ENCODE results near the gene TEX19. TPM values are rescaled to one million over a fixed set of nuclear protein-coding genes. Genes with fewer than 3 reads are reported as not detected.

Gene TEX19, protein sequence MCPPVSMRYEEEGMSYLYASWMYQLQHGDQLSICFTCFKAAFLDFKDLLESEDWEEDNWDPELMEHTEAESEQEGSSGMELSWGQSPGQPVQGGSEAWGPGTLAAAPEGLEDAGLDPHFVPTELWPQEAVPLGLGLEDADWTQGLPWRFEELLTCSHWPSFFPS
- total RNA-seq (not detected), polyA plus RNA-seq (not detected)

- no peak for DNase-seq (ENCODE audit: extremely low spot score)
- Histone ChIP-seq H3K4me1 (ENCODE audit: insufficient read depth) (no peaks in the 10 kb centered on the region), H3K4me3 (ENCODE audit: low read depth, low read length) (no peak within 1 kb of the TSS), H3K36me3 (ENCODE audit: insufficient read depth) (no peaks in the 10 kb centered on the region), H3K27ac (ENCODE audit: low read depth) (no peak within 1 kb of the TSS)
- WGBS = 57% methylated on average over 21 of the region's 21 CpGs
Observed at GRCh38 chr17:82358465-82359350, at the start of gene TEX19. TEX19 (plus strand) TSS chr17:82359247; CDS start chr17:82362151, 2,904 bp downstream.

DNA sequence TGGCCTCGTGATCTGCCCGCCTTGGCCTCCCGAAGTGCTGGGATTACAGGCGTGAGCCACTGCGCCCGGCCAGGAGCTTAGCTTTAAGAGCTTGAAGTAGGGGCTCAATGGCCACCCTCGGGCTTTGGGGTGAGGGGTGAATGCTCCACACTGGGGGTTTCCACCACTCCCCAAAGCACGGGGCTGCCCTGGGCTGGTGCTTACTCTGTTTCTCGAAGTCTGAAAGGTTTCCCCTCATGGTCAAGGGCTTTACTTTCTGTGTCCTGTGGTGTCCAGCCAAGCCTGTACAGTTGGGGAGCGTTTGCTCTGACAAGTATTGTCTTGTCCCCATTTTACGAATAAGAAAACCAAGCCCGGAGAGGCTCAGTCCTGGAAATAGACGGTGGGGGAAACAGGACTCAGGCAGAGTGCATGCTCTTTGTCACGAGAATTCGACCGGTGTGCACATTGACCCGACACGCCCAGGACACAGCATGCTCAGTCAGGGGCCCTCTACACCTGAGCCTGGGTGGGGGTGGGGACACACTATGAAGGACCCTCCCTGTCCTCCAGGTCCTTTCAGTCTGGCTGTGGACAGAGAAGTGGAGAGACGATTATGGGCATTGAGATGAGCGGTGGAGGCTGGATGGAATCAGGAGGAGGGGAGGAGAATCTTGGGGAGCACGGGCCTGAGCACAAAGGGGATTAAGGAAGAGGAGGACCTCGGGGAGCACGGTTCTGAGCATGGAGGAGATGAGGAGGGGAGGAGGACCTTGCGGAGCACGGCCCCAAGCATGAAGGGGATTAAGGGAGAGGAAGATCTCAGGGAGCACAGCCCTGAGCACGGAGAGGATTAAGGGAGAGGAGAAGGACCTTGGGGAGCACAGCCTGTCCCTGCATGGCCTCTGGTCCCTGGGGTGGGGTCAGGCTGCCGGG, 49.1 kb upstream of the TEX19 start:
- no peak for DNase-seq (ENCODE audit: extremely low spot score)
- Histone ChIP-seq H3K36me3 (ENCODE audit: insufficient read depth) (no peaks in the 10 kb centered on the region), H3K4me1 (ENCODE audit: insufficient read depth) (no peaks in the 10 kb centered on the region), H3K4me3 (ENCODE audit: low read depth, low read length) (no peak overlapping the region), H3K27ac (ENCODE audit: low read depth) (no peak overlapping the region)
- 79% methylated on average over 27 of the region's 27 CpGs for WGBS

GRCh38 chr17:82310877-82311276, 48.2 kb upstream of the TEX19 start:
- 81% methylated on average over 21 of the region's 21 CpGs for WGBS
- DNase-seq (ENCODE audit: extremely low spot score) = no peak
- Histone ChIP-seq H3K36me3 (ENCODE audit: insufficient read depth) (no peaks in the 10 kb centered on the region), H3K4me1 (ENCODE audit: insufficient read depth) (no peaks in the 10 kb centered on the region), H3K4me3 (ENCODE audit: low read depth, low read length) (no peak overlapping the region), H3K27ac (ENCODE audit: low read depth) (no peak overlapping the region)

DNA sequence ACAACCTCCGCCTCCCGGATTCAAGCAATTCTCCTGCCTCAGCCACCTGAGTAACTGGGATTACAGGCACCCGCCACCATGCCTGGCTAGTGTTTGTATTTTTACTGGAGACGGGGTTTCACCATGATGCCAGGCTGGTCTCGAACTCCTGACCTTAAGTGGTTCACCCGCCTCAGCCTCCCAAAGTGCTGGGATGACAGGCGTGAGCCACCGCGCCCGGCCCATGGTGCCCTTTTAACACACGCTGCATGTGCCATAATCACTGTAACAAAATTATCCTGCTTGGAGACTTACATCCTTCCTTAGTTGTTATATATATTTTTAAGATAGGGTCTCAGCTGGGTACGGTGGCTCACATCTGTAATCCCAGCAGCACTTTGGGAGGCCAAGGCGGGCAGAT, 47.1 kb upstream of the TEX19 start:
- 89% methylated on average over 13 of the region's 13 CpGs for WGBS
- no peak for DNase-seq (ENCODE audit: extremely low spot score)
- Histone ChIP-seq H3K36me3 (ENCODE audit: insufficient read depth) (no peaks in the 10 kb centered on the region), H3K27ac (ENCODE audit: low read depth) (no peak overlapping the region), H3K4me1 (ENCODE audit: insufficient read depth) (peaks cover 2% of the 10 kb centered on the region), H3K4me3 (ENCODE audit: low read depth, low read length) (no peak overlapping the region)

- DNase-seq (ENCODE audit: extremely low spot score) = no peak
- 84% methylated on average over 28 of the region's 28 CpGs for WGBS
Observed at GRCh38 chr17:82313195-82314011, 45.6 kb upstream of the TEX19 start.

DNA sequence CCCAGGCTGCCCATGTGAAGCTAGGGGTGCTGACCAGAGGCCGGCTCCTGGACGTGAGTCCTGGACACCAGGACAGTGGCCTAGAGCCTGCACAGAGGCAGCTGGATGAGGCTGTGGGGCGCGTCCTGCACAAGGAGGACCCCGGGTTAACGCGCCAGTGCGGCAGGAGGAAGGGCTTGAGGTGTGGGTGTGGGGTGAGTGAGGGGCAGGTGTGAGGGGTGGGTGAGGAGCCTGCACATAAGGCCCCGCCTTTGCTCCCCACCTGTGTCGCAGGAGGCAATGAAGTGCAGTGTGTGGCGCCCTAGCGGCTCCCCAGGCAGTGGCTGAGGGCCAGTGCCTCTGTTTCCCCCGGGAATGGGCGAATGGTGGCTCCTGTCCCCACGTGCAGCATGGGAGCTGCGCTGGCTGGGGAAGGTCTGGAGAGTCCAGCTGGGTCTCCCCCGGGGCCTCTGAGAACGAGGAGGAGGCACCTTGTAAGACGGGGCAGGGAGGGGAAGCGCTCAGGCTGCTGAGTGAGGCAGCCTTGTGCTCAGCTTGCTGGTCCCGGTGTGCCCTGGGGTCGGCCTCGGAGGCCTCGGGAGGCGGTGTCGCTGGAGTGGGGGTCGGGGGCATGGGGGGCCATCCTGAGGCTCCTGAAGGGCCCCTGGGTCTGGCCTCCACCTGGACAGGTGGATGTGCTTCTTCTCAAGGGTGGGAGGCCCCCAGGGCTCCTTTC, 44.9 kb upstream of the TEX19 start:
- Histone ChIP-seq H3K4me1 (ENCODE audit: insufficient read depth) (peaks cover 2% of the 10 kb centered on the region), H3K4me3 (ENCODE audit: low read depth, low read length) (no peak overlapping the region), H3K36me3 (ENCODE audit: insufficient read depth) (no peaks in the 10 kb centered on the region), H3K27ac (ENCODE audit: low read depth) (no peak overlapping the region)
- DNase-seq (ENCODE audit: extremely low spot score) = no peak
- WGBS = 73% methylated on average over 27 of the region's 27 CpGs

More at GRCh38 chr17:82313195-82314011, 45.6 kb upstream of the TEX19 start:
- no peaks in the 10 kb centered on the region for H3K36me3 ChIP-seq (ENCODE audit: insufficient read depth)
- no peak overlapping the region for H3K27ac ChIP-seq (ENCODE audit: low read depth)
- H3K4me1 ChIP-seq (ENCODE audit: insufficient read depth) = peaks cover 2% of the 10 kb centered on the region
- H3K4me3 ChIP-seq (ENCODE audit: low read depth, low read length) = no peak overlapping the region

DNA sequence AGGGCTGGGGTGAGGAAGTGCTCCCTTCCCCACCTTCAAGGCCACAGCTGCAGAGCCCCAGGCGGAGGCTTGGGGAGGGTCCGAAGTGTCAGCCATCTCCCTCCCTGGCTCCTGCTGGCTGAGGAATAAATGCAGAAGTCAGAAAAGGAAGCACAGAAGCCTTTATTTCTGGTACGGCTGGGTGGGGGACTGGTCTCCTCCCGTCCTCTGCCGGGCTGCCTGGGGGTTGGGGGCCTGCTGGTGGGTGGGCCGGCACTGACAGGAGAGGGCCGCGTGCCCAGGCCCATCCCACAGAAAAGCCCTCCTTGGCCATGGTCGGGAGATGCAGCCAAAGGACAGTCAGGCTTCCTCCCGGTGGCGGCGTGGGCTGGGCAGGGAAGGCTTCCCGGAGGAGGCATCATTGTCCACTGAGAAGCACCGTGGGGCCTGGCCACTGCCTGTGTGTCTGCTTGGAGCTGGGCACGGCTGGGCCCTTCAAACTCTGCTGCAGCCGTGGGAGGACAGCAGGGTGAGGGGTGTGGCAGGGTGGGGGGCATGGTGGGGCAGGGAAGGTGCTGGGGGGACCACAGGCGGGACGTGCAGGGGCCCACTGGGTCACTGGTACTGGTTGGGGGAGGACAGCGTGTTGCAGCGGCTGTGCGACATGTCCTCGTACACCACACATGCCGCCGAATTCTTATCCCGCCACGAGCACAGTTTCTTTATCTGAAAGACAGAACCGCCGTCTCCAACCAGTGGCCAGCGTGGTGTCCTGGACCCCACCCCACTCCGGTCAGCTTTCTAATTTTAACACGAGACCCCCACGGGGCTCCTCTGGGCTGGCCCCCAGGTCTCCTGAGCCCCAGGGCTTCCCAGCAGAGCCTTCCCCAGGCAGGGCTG, 44.1 kb upstream of the TEX19 start:
- WGBS = 41% methylated on average over 32 of the region's 32 CpGs
- no peak overlapping the region for H3K4me3 ChIP-seq (ENCODE audit: low read depth, low read length)

DNA sequence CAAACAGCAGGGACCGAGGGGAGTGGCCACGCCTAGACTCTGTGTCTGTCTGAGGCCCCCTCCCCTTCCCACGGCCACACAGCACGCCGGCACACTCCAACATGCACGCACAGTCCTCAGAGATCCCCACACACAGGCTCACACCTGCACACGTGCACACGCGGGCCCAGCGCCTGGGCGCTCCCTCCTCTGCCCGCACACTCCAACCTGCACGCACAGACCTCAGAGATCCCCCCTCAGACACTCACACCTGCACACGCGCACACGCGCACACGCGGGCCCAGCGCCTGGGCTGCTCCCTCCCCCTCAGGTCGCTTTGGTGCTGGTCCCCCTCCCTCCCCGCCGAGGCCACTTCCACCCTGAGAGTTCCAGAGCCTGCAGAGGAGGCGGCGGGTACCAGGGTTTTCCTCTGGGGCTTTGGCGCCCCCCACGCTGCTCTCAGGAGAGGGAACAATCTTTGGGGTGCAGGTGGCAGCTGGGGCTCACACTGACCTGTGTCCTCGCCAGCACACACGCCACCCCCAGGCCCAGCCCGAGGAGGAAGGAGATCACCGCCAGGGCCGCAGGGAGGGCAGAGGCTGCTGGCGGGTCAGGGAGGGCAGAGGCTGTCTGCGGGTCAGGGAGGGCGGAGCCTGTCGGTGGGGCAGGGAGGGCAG, 43.2 kb upstream of the TEX19 start:
- WGBS = 18% methylated on average over 36 of the region's 36 CpGs
- H3K4me1 ChIP-seq (ENCODE audit: insufficient read depth) = peaks cover 2% of the 10 kb centered on the region
- no peak overlapping the region for H3K4me3 ChIP-seq (ENCODE audit: low read depth, low read length)
- no peak for DNase-seq (ENCODE audit: extremely low spot score)
- H3K27ac ChIP-seq (ENCODE audit: low read depth) = no peak overlapping the region
- no peaks in the 10 kb centered on the region for H3K36me3 ChIP-seq (ENCODE audit: insufficient read depth)

More for the DNA sequence above, 44.1 kb upstream of the TEX19 start:
- Histone ChIP-seq H3K27ac (ENCODE audit: low read depth) (no peak overlapping the region), H3K36me3 (ENCODE audit: insufficient read depth) (no peaks in the 10 kb centered on the region), H3K4me1 (ENCODE audit: insufficient read depth) (peaks cover 2% of the 10 kb centered on the region)
- no peak for DNase-seq (ENCODE audit: extremely low spot score)

DNA sequence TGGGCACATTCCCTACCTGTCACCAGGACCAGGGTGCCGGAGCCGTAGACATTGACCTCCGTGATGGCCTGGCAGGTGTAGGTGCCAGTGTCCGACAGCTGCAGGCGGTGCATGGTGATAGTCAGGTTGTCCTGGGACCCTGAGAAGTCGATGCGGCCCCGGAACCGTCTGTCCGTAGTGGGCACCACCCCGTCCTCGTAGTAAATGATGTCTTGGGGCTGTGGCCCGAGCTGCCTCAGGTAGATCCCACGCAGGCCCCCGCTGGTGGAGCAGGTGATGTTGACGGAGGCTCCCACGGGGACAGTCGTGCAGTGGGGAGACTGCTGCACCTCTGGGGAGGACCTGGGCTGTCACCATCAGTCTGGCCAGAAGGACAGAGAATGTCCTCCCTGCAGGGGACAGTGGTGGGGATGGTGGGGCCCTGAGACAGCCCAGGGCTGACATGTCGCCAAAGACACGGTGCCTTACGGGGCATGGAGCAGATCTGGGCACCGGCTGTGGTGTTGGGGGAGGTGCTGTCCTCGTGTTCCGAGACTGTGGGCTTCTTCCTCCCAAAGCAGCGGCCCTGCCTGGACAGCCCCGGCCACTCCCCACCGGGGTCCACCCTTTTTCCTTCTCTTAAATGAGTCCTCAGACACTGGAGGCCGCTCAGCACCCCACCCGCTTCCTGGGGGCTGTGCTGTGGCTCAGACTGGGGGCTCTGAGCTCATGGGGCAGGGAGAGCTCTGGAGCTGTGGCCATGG, 42.2 kb upstream of the TEX19 start:
- 64% methylated on average over 29 of the region's 29 CpGs for WGBS
- Histone ChIP-seq H3K36me3 (ENCODE audit: insufficient read depth) (no peaks in the 10 kb centered on the region), H3K4me3 (ENCODE audit: low read depth, low read length) (no peak overlapping the region), H3K27ac (ENCODE audit: low read depth) (no peak overlapping the region), H3K4me1 (ENCODE audit: insufficient read depth) (peaks cover 2% of the 10 kb centered on the region)
- DNase-seq (ENCODE audit: extremely low spot score) = no peak

DNA sequence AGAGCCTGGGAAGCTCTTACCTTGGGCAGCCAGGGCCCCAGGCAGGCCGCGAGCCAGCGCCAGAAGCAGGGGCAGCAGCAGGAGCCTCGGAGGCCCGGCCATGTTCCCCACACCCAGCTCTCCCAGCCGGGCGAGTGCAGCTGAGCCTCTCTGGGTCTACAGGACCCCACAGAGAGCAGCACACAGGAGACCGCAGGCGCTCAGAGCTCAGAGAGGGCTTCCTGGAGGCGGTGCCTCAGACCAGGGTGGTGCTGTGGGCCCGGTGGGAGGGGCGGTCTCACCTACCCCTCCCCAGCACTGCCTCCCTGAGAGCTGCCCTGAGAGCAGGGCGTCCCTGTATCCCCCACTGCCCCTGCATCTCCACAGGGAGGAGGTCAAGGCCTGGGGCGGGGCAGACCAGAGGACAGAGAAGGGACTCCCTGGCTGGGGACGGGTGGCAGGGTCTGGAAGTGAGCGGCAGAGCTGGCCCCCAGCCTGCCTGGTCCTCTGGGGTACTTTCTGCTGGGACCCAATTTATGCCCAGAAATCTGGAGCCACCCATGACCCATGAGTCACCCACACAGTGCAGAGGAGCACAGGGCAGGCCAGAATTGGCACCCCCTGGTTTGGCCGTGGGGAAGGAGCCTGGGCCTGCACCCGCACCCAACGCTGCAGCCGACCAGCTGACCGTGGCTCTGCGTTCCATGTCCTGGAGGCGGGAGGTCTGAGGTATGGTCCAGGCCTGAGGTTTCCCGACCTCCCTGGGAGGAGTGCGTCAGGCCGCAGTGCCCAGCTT, 41.5 kb upstream of the TEX19 start, which contains the start of gene CD7:
CD7 (minus strand) TSS at position 215 of the 775 bp plus-strand sequence; CDS start at position 102, 113 bp downstream.
- peaks cover 2% of the 10 kb centered on the region for H3K4me1 ChIP-seq (ENCODE audit: insufficient read depth)
- no peak for DNase-seq (ENCODE audit: extremely low spot score)
- no peaks in the 10 kb centered on the region for H3K36me3 ChIP-seq (ENCODE audit: insufficient read depth)
- no peak within 1 kb of the TSS for H3K4me3 ChIP-seq (ENCODE audit: low read depth, low read length)
- 69% methylated on average over 26 of the region's 26 CpGs for WGBS
- no peak within 1 kb of the TSS for H3K27ac ChIP-seq (ENCODE audit: low read depth)

Data from urinary bladder (tissue), 4 donors.